AG04450 (cell line): Measurements from ENCODE around the gene SH2D7. TPM values are rescaled to one million over a fixed set of nuclear protein-coding genes. Genes with fewer than 3 reads are reported as not detected.

Experiments used
- CTCF ChIA-PET: fragments of 300-600, 350-600 bp; formaldehyde crosslinking; extraction: SDS; loops from one replicate; lab custom pipeline; 2022; ENCODE audit warnings: antibody characterized with exemption, inconsistent platforms; lab: Charles Lee
- POLR2A ChIA-PET: fragments of 350-600 bp; formaldehyde crosslinking; extraction: SDS; loops from one replicate; lab custom pipeline; 2021; ENCODE audit warnings: antibody characterized with exemption, inconsistent platforms; lab: Yijun Ruan, JAX
- DNase-seq: peaks from one replicate; pipeline ENCODE4 v3.0.0-alpha.2; 2011; ENCODE audit warnings: low read depth, low spot score
- H3K27ac ChIP-seq: one replicate; pipeline ENCODE4 v1.5.1; 2012; ENCODE audit warnings: low read depth, low read length, control low read depth
- H3K27me3 ChIP-seq: one replicate; pipeline ENCODE4 v1.6.0; 2012; ENCODE audit warnings: low read length; ENCODE audit not compliant: control insufficient read depth, insufficient read depth
- H3K4me3 ChIP-seq: 2 replicates; pipeline ENCODE4 v1.5.1; 2011; ENCODE audit warnings: mild to moderate bottlenecking, low read depth, low read length, control low read depth
- H3K9me3 ChIP-seq: 2 replicates; pipeline ENCODE4 v1.5.1; 2012; ENCODE audit warnings: low read length; ENCODE audit not compliant: control insufficient read depth, insufficient read depth
- CTCF ChIP-seq: IDR thresholded peaks from 2 replicates; pipeline ENCODE4 v1.5.1; 2011; ENCODE audit warnings: low read depth, low read length, control low read depth, inconsistent platforms
- polyA plus RNA-seq: library from polyadenylated mRNA; depleted of rRNA; stranded (reverse); fragments of >200 nt; gene quantifications from 2 replicates; pipeline ENCODE4 v1.2.3, GENCODE V29; 2011

SH2D7 gene
- polyA plus RNA-seq, 1 experiment, result not detected

GRCh38 chr15:78140292-78140691 is 47.9 kb downstream of the SH2D7 start:
- Histone ChIP-seq H3K27me3 (peaks cover 7% of the 10 kb centered on the region), H3K9me3 (no peaks in the 10 kb centered on the region), H3K27ac (no peak overlapping the region), H3K4me3 (no peak overlapping the region)
- ChIA-PET CTCF (interaction anchor here (0.6 to 1.6 kb wide), 2 partner anchors 11 to 100 kb away, joined by 5 to 8 read pairs; no protein-coding TSS in a partner anchor), POLR2A (no interaction called here)
- DNase-seq, result no peak
- no peak for TF ChIP-seq CTCF

- H3K27ac ChIP-seq, result no peak overlapping the region
- ChIA-PET CTCF (no interaction called here), POLR2A (no interaction called here)
- DNase-seq, result no peak
- no peaks in the 10 kb centered on the region for H3K9me3 ChIP-seq
- H3K27me3 ChIP-seq, result peaks cover 3% of the 10 kb centered on the region
- no peak overlapping the region for H3K4me3 ChIP-seq
- TF ChIP-seq CTCF, result no peak
These were observed 50.0 kb downstream of the SH2D7 start for GRCh38 chr15:78142332-78142731.

GRCh38 chr15:78146425-78147154 is 54.2 kb downstream of the SH2D7 start:
- no peak for DNase-seq
- ChIA-PET CTCF (no interaction called here), POLR2A (no interaction called here)
- H3K9me3 ChIP-seq, result no peaks in the 10 kb centered on the region
- TF ChIP-seq CTCF, result no peak
- no peak overlapping the region for H3K4me3 ChIP-seq
- no peak overlapping the region for H3K27ac ChIP-seq
- H3K27me3 ChIP-seq, result no peaks in the 10 kb centered on the region

GRCh38 chr15:78147566-78147965 is 55.2 kb downstream of the SH2D7 start:
- Histone ChIP-seq H3K9me3 (no peaks in the 10 kb centered on the region), H3K27ac (no peak overlapping the region), H3K4me3 (no peak overlapping the region), H3K27me3 (no peaks in the 10 kb centered on the region)
- no peak for TF ChIP-seq CTCF
- CTCF ChIA-PET, result interaction anchor here (1.1 to 1.3 kb wide), 4 partner anchors 39 to 180 kb away, joined by 3 to 5 read pairs (median 4); no protein-coding TSS in a partner anchor
- POLR2A ChIA-PET, result no interaction called here
- DNase-seq, result no peak

GRCh38 chr15:78148392-78149067 is 56.2 kb downstream of the SH2D7 start:
- CTCF ChIA-PET, result interaction anchor here (1.1 to 1.3 kb wide), 4 partner anchors 40 to 181 kb away, joined by 3 to 5 read pairs (median 4); no protein-coding TSS in a partner anchor
- Histone ChIP-seq H3K9me3 (no peaks in the 10 kb centered on the region), H3K27me3 (no peaks in the 10 kb centered on the region), H3K27ac (no peak overlapping the region), H3K4me3 (peak overlapping the region; percentile 77)
- no peak for TF ChIP-seq CTCF
- no peak for DNase-seq
- POLR2A ChIA-PET, result interaction anchor here (0.6 to 1.0 kb wide), 7 partner anchors 18 to 148 kb away, joined by 3 to 8 read pairs (median 5); partner anchors contain the start of gene CIB2
